Measurements from ENCODE around the gene SDK2. TPM values are rescaled to one million over a fixed set of nuclear protein-coding genes. Genes with fewer than 3 reads are reported as not detected.

SDK2 gene
- total RNA-seq, 2 donors from 2014 or later: 0.26 to 0.33 TPM

GRCh38 chr17:73622381-73622780 lies 21.9 kb downstream of the SDK2 start:
- ATAC-seq (no peak), DNase-seq (no peak)
- TF ChIP-seq POLR2A (IDR thresholded peaks at IDR 0.05) (no peak), CTCF (IDR thresholded peaks at IDR 0.05) (no peak)
- intact Hi-C loops (cut with DNase I): no loop called here
- no peaks in the 10 kb centered on the region for H3K9me3 ChIP-seq
- no peaks in the 10 kb centered on the region for H3K4me1 ChIP-seq
- no peaks in the 10 kb centered on the region for H3K36me3 ChIP-seq (replicated peaks in 1 of 2; ENCODE audit: insufficient read depth in 1 of 2, low read depth in 2 of 2)
- H3K4me3 ChIP-seq: no peak overlapping the region
- no peaks in the 10 kb centered on the region for H3K27me3 ChIP-seq
- H3K27ac ChIP-seq: no peak overlapping the region
- WGBS, 2 donors: 74 to 82% methylated on average over 3 of the region's 3 CpGs

DNA sequence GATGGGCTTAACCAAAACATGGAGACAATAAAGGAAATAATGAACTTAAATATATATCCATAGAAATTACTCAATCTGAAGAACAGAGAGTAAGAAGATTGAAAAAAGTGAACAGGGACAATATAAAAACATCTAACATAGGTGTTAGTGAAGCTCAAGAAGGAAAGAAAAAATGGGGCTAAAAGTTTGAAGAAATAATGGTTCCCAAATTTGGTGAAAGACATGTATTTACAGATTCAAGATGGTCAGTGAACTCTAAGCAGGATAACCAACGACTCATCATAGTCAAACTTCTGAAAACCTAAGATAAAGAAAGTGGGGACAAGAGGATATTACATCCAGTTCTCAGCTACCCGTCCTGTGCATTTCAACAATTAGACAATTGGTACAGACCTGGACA lies 22.6 kb downstream of the SDK2 start:
- H3K27ac ChIP-seq: no peak overlapping the region
- 61 to 69% methylated on average over 2 of the region's 2 CpGs for WGBS, 2 donors
- no peaks in the 10 kb centered on the region for H3K4me1 ChIP-seq
- intact Hi-C loops (cut with DNase I): no loop called here
- ATAC-seq (no peak), DNase-seq (no peak)
- H3K36me3 ChIP-seq (replicated peaks in 1 of 2; ENCODE audit: insufficient read depth in 1 of 2, low read depth in 2 of 2): no peaks in the 10 kb centered on the region
- H3K9me3 ChIP-seq: no peaks in the 10 kb centered on the region
- TF ChIP-seq POLR2A (IDR thresholded peaks at IDR 0.05) (no peak), CTCF (IDR thresholded peaks at IDR 0.05) (no peak)
- H3K4me3 ChIP-seq: no peak overlapping the region
- H3K27me3 ChIP-seq: no peaks in the 10 kb centered on the region

DNA sequence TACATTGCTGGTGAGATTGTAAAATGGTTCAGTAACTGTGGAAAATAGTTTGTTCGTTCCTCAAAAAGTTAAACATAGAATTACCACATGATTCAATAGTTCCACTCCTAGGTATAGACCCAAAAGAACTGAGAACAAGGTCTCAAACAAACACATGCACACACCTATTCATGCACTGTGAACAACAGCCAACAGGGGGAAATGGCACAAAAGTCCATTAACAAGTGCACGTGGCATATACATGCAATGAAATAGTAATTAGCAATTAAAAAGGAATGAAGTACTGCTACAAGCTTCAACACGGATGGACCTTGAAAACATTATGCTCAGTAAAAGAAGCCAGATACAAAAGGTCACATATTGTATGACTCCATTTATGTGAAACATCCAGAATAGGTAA lies 23.8 kb downstream of the SDK2 start:
- intact Hi-C loops (cut with DNase I): no loop called here
- H3K27me3 ChIP-seq: no peaks in the 10 kb centered on the region
- TF ChIP-seq CTCF (IDR thresholded peaks at IDR 0.05) (no peak), POLR2A (IDR thresholded peaks at IDR 0.05) (no peak)
- no peak for ATAC-seq
- no peaks in the 10 kb centered on the region for H3K36me3 ChIP-seq (replicated peaks in 1 of 2; ENCODE audit: insufficient read depth in 1 of 2, low read depth in 2 of 2)
- H3K4me3 ChIP-seq: no peak overlapping the region
- WGBS, 2 donors: 27 to 45% methylated on average over 3 of the region's 3 CpGs
- no peaks in the 10 kb centered on the region for H3K9me3 ChIP-seq
- no peak overlapping the region for H3K27ac ChIP-seq
- H3K4me1 ChIP-seq: no peaks in the 10 kb centered on the region
- no peak for DNase-seq

DNA sequence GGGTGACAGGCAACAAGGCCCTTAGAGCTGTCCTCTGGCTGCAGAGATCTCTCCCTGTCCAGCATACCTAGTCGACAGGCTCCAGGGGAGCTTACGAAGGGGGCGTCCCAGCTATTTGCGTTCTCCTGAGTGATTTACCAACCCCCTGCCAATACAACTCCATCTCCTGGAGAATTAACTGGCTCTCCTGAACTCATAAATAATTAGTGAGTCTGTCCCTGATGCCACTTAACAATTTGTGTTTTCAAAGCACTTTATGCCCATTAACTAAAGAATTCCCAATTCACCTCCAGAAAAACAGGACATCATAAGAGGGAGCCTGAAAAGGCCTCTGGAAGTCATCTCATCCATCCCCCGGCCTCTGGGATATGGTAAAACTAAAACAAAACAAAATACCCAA lies 26.7 kb downstream of the SDK2 start:
- Histone ChIP-seq H3K27ac (no peak overlapping the region), H3K4me1 (no peaks in the 10 kb centered on the region), H3K9me3 (no peaks in the 10 kb centered on the region), H3K27me3 (no peaks in the 10 kb centered on the region), H3K36me3 (replicated peaks in 1 of 2; ENCODE audit: insufficient read depth in 1 of 2, low read depth in 2 of 2) (no peaks in the 10 kb centered on the region), H3K4me3 (no peak overlapping the region)
- TF ChIP-seq POLR2A (IDR thresholded peaks at IDR 0.05) (no peak), CTCF (IDR thresholded peaks at IDR 0.05) (no peak)
- DNase-seq (no peak), ATAC-seq (no peak)
- intact Hi-C loops (cut with DNase I): no loop called here
- WGBS, 2 donors: 74 to 76% methylated on average over 5 of the region's 5 CpGs

- intact Hi-C loops (cut with DNase I): no loop called here
- H3K4me1 ChIP-seq: no peaks in the 10 kb centered on the region
- H3K27ac ChIP-seq: no peak overlapping the region
- no peak for TF ChIP-seq CTCF (IDR thresholded peaks at IDR 0.05)
- no peak for TF ChIP-seq POLR2A (IDR thresholded peaks at IDR 0.05)
- no peaks in the 10 kb centered on the region for H3K27me3 ChIP-seq
- 55 to 61% methylated on average over 7 to 8 of the region's 8 CpGs for WGBS, 2 donors
- no peak overlapping the region for H3K4me3 ChIP-seq
- DNase-seq (no peak), ATAC-seq (no peak)
- H3K9me3 ChIP-seq: no peaks in the 10 kb centered on the region
- no peaks in the 10 kb centered on the region for H3K36me3 ChIP-seq (replicated peaks in 1 of 2; ENCODE audit: insufficient read depth in 1 of 2, low read depth in 2 of 2)
These were observed 27.3 kb downstream of the SDK2 start for GRCh38 chr17:73616873-73617404.
